ENCODE results near the gene PRAC1.

PRAC1 gene

GRCh38 chr17:48722201-48722907 is at the start of gene PRAC1:
PRAC1 (minus strand) TSS chr17:48722518; CDS start chr17:48722392, 126 bp downstream.
- no peak for DNase-seq (ENCODE audit: low read depth, low spot score)
- no peaks in the 10 kb centered on the region for H3K36me3 ChIP-seq (ENCODE audit: control insufficient read depth, insufficient read depth, low read length)
- WGBS (ENCODE audit: insufficient coverage, insufficient read length) = no CpG with 5 or more reads among the region's 21 CpGs
- H3K4me1 ChIP-seq (ENCODE audit: control insufficient read depth, insufficient read depth, low read length) = peaks cover 4% of the 10 kb centered on the region
- H3K27ac ChIP-seq (ENCODE audit: low read length) = no peak within 1 kb of the TSS
- no peak within 1 kb of the TSS for H3K4me3 ChIP-seq (ENCODE audit: low read length)
- peaks cover 93% of the 10 kb centered on the region for H3K27me3 ChIP-seq (ENCODE audit: control insufficient read depth, insufficient read depth, low read length)
- no peaks in the 10 kb centered on the region for H3K9me3 ChIP-seq (ENCODE audit: control insufficient read depth, insufficient read depth, low read length)

- Histone ChIP-seq H3K4me1 (ENCODE audit: control insufficient read depth, insufficient read depth, low read length) (no peaks in the 10 kb centered on the region; the same call in 1 of the 2 replicates), H3K9me3 (ENCODE audit: control insufficient read depth, insufficient read depth, low read length) (no peaks in the 10 kb centered on the region), H3K4me3 (ENCODE audit: low read length) (no peak overlapping the region), H3K27me3 (ENCODE audit: control insufficient read depth, insufficient read depth, low read length) (no peaks in the 10 kb centered on the region), H3K36me3 (ENCODE audit: control insufficient read depth, insufficient read depth, low read length) (no peaks in the 10 kb centered on the region), H3K27ac (ENCODE audit: low read length) (no peak overlapping the region)
- no peak for DNase-seq (ENCODE audit: low read depth, low spot score)
- WGBS (ENCODE audit: insufficient coverage, insufficient read length) = no CpG with 5 or more reads among the region's 3 CpGs
Observed at GRCh38 chr17:48770954-48771353, 48.6 kb upstream of the PRAC1 start.

GRCh38 chr17:48769009-48769675 is 46.8 kb upstream of the PRAC1 start:
- WGBS (ENCODE audit: insufficient coverage, insufficient read length) = no CpG with 5 or more reads among the region's 5 CpGs

GRCh38 chr17:48767263-48767774 is 45.0 kb upstream of the PRAC1 start:
- Histone ChIP-seq H3K27me3 (ENCODE audit: control insufficient read depth, insufficient read depth, low read length) (no peaks in the 10 kb centered on the region), H3K4me1 (ENCODE audit: control insufficient read depth, insufficient read depth, low read length) (no peaks in the 10 kb centered on the region), H3K27ac (ENCODE audit: low read length) (no peak overlapping the region), H3K36me3 (ENCODE audit: control insufficient read depth, insufficient read depth, low read length) (no peaks in the 10 kb centered on the region), H3K9me3 (ENCODE audit: control insufficient read depth, insufficient read depth, low read length) (no peaks in the 10 kb centered on the region), H3K4me3 (ENCODE audit: low read length) (no peak overlapping the region)
- no CpG with 5 or more reads among the region's 4 CpGs for WGBS (ENCODE audit: insufficient coverage, insufficient read length)
- DNase-seq (ENCODE audit: low read depth, low spot score) = no peak

More at GRCh38 chr17:48769009-48769675, 46.8 kb upstream of the PRAC1 start:
- Histone ChIP-seq H3K4me1 (ENCODE audit: control insufficient read depth, insufficient read depth, low read length) (no peaks in the 10 kb centered on the region; the same call in 1 of the 2 replicates), H3K36me3 (ENCODE audit: control insufficient read depth, insufficient read depth, low read length) (no peaks in the 10 kb centered on the region), H3K27me3 (ENCODE audit: control insufficient read depth, insufficient read depth, low read length) (no peaks in the 10 kb centered on the region), H3K4me3 (ENCODE audit: low read length) (no peak overlapping the region), H3K27ac (ENCODE audit: low read length) (no peak overlapping the region), H3K9me3 (ENCODE audit: control insufficient read depth, insufficient read depth, low read length) (no peaks in the 10 kb centered on the region)
- DNase-seq (ENCODE audit: low read depth, low spot score) = no peak

- Histone ChIP-seq H3K9me3 (ENCODE audit: control insufficient read depth, insufficient read depth, low read length) (no peaks in the 10 kb centered on the region), H3K36me3 (ENCODE audit: control insufficient read depth, insufficient read depth, low read length) (no peaks in the 10 kb centered on the region), H3K4me3 (ENCODE audit: low read length) (no peak overlapping the region), H3K27me3 (ENCODE audit: control insufficient read depth, insufficient read depth, low read length) (peaks cover 23% of the 10 kb centered on the region), H3K4me1 (ENCODE audit: control insufficient read depth, insufficient read depth, low read length) (no peaks in the 10 kb centered on the region), H3K27ac (ENCODE audit: low read length) (no peak overlapping the region)
- no peak for DNase-seq (ENCODE audit: low read depth, low spot score)
- no CpG with 5 or more reads among the region's 6 CpGs for WGBS (ENCODE audit: insufficient coverage, insufficient read length)
Observed at GRCh38 chr17:48761114-48761513, 38.8 kb upstream of the PRAC1 start.

- no peaks in the 10 kb centered on the region for H3K9me3 ChIP-seq (ENCODE audit: control insufficient read depth, insufficient read depth, low read length)
- no peaks in the 10 kb centered on the region for H3K36me3 ChIP-seq (ENCODE audit: control insufficient read depth, insufficient read depth, low read length)
- peaks cover 30% of the 10 kb centered on the region for H3K27me3 ChIP-seq (ENCODE audit: control insufficient read depth, insufficient read depth, low read length)
- H3K4me1 ChIP-seq (ENCODE audit: control insufficient read depth, insufficient read depth, low read length) = no peaks in the 10 kb centered on the region
- no peak overlapping the region for H3K27ac ChIP-seq (ENCODE audit: low read length)
- no peak overlapping the region for H3K4me3 ChIP-seq (ENCODE audit: low read length)
- WGBS (ENCODE audit: insufficient coverage, insufficient read length) = no CpG with 5 or more reads among the region's 4 CpGs
- no peak for DNase-seq (ENCODE audit: low read depth, low spot score)
Observed at GRCh38 chr17:48760411-48760810, 38.1 kb upstream of the PRAC1 start.

GRCh38 chr17:48759288-48759687 is 37.0 kb upstream of the PRAC1 start:
- Histone ChIP-seq H3K4me3 (ENCODE audit: low read length) (no peak overlapping the region), H3K27ac (ENCODE audit: low read length) (no peak overlapping the region), H3K36me3 (ENCODE audit: control insufficient read depth, insufficient read depth, low read length) (no peaks in the 10 kb centered on the region), H3K4me1 (ENCODE audit: control insufficient read depth, insufficient read depth, low read length) (no peaks in the 10 kb centered on the region), H3K9me3 (ENCODE audit: control insufficient read depth, insufficient read depth, low read length) (no peaks in the 10 kb centered on the region), H3K27me3 (ENCODE audit: control insufficient read depth, insufficient read depth, low read length) (peaks cover 41% of the 10 kb centered on the region)
- DNase-seq (ENCODE audit: low read depth, low spot score) = no peak

- no peak overlapping the region for H3K27ac ChIP-seq (ENCODE audit: low read length)
- no peaks in the 10 kb centered on the region for H3K9me3 ChIP-seq (ENCODE audit: control insufficient read depth, insufficient read depth, low read length)
- no peak overlapping the region for H3K4me3 ChIP-seq (ENCODE audit: low read length)
- H3K4me1 ChIP-seq (ENCODE audit: control insufficient read depth, insufficient read depth, low read length) = no peaks in the 10 kb centered on the region
- H3K36me3 ChIP-seq (ENCODE audit: control insufficient read depth, insufficient read depth, low read length) = no peaks in the 10 kb centered on the region
- no CpG with 5 or more reads among the region's 2 CpGs for WGBS (ENCODE audit: insufficient coverage, insufficient read length)
- no peak for DNase-seq (ENCODE audit: low read depth, low spot score)
- H3K27me3 ChIP-seq (ENCODE audit: control insufficient read depth, insufficient read depth, low read length) = peaks cover 58% of the 10 kb centered on the region
Observed at GRCh38 chr17:48757524-48757961, 35.2 kb upstream of the PRAC1 start.

GRCh38 chr17:48756830-48757251 is 34.5 kb upstream of the PRAC1 start:
- Histone ChIP-seq H3K4me1 (ENCODE audit: control insufficient read depth, insufficient read depth, low read length) (no peaks in the 10 kb centered on the region), H3K4me3 (ENCODE audit: low read length) (no peak overlapping the region), H3K36me3 (ENCODE audit: control insufficient read depth, insufficient read depth, low read length) (no peaks in the 10 kb centered on the region), H3K27me3 (ENCODE audit: control insufficient read depth, insufficient read depth, low read length) (peaks cover 65% of the 10 kb centered on the region), H3K9me3 (ENCODE audit: control insufficient read depth, insufficient read depth, low read length) (no peaks in the 10 kb centered on the region), H3K27ac (ENCODE audit: low read length) (no peak overlapping the region)
- no CpG with 5 or more reads among the region's 3 CpGs for WGBS (ENCODE audit: insufficient coverage, insufficient read length)
- DNase-seq (ENCODE audit: low read depth, low spot score) = no peak

GRCh38 chr17:48755356-48755755 is 33.0 kb upstream of the PRAC1 start:
- no CpG with 5 or more reads among the region's 8 CpGs for WGBS (ENCODE audit: insufficient coverage, insufficient read length)
- H3K27ac ChIP-seq (ENCODE audit: low read length) = no peak overlapping the region
- H3K9me3 ChIP-seq (ENCODE audit: control insufficient read depth, insufficient read depth, low read length) = no peaks in the 10 kb centered on the region
- peaks cover 79% of the 10 kb centered on the region for H3K27me3 ChIP-seq (ENCODE audit: control insufficient read depth, insufficient read depth, low read length)
- no peaks in the 10 kb centered on the region for H3K4me1 ChIP-seq (ENCODE audit: control insufficient read depth, insufficient read depth, low read length)
- DNase-seq (ENCODE audit: low read depth, low spot score) = no peak
- H3K4me3 ChIP-seq (ENCODE audit: low read length) = no peak overlapping the region
- H3K36me3 ChIP-seq (ENCODE audit: control insufficient read depth, insufficient read depth, low read length) = no peaks in the 10 kb centered on the region

Data from iPS DF 6.9 (cell line).